ENCODE results near the gene LCAT.

The LCAT gene

GRCh38 chr16:67892375-67892774, 51.5 kb downstream of the LCAT start:
- Histone ChIP-seq H3K4me3 (ENCODE audit: low read length in 2 of 2) (peak overlapping the region; percentile 66 to 87), H3K36me3 (ENCODE audit: control insufficient read depth in 2 of 2, insufficient read depth in 2 of 2, low read length in 2 of 2) (no peaks in the 10 kb centered on the region), H3K27ac (ENCODE audit: low read depth in 2 of 2, low read length in 2 of 2) (peak overlapping the region; percentile 28 to 97), H3K9ac (ENCODE audit: low read depth in 1 of 2, low read length in 2 of 2) (peak overlapping the region; percentile 60 to 70), H3K4me1 (ENCODE audit: control insufficient read depth in 2 of 2, insufficient read depth in 2 of 2, low read length in 2 of 2) (peaks cover 16 to 19% of the 10 kb centered on the region in 2 donors), H3K27me3 (ENCODE audit: control insufficient read depth in 2 of 2, insufficient read depth in 2 of 2, low read length in 2 of 2) (no peaks in the 10 kb centered on the region), H3K9me3 (ENCODE audit: control insufficient read depth in 2 of 2, low read length in 2 of 2) (no peaks in the 10 kb centered on the region)
